Right forelimb (tissue), 1 donor: ENCODE data around the gene LYPD3.

Experiments
- DNase-seq: peaks from one replicate; pipeline ENCODE4 v3.0.0-alpha.2; 2018

Gene LYPD3

GRCh38 chr19:43485951-43486350, 20.5 kb upstream of the LYPD3 start:
- DNase-seq = no peak

- DNase-seq = no peak
Observed at GRCh38 chr19:43483281-43483680, 17.9 kb upstream of the LYPD3 start.

GRCh38 chr19:43482193-43482592, 16.8 kb upstream of the LYPD3 start:
- DNase-seq = no peak

- DNase-seq = no peak
Observed at GRCh38 chr19:43481701-43482100, 16.3 kb upstream of the LYPD3 start.

GRCh38 chr19:43480574-43480973, 15.2 kb upstream of the LYPD3 start:
- no peak for DNase-seq

GRCh38 chr19:43479961-43480561, 14.7 kb upstream of the LYPD3 start:
- no peak for DNase-seq

- DNase-seq = no peak
Observed at GRCh38 chr19:43479226-43479625, 13.8 kb upstream of the LYPD3 start.

GRCh38 chr19:43478323-43478722, 12.9 kb upstream of the LYPD3 start:
- no peak for DNase-seq

- DNase-seq = no peak
Observed at GRCh38 chr19:43476606-43477005, 11.2 kb upstream of the LYPD3 start.

- DNase-seq = peak; percentile 94
Observed at GRCh38 chr19:43474986-43475705, 9.7 kb upstream of the LYPD3 start.

GRCh38 chr19:43474487-43474886, 9.1 kb upstream of the LYPD3 start:
- DNase-seq = no peak

GRCh38 chr19:43471091-43471490, 5.7 kb upstream of the LYPD3 start:
- DNase-seq = no peak

- no peak for DNase-seq
Observed at GRCh38 chr19:43470288-43470687, 4.9 kb upstream of the LYPD3 start.

GRCh38 chr19:43469160-43469480, 3.7 kb upstream of the LYPD3 start:
- no peak for DNase-seq

- DNase-seq = no peak
Observed at GRCh38 chr19:43468354-43469159, 3.1 kb upstream of the LYPD3 start.

GRCh38 chr19:43467730-43468129, 2.3 kb upstream of the LYPD3 start:
- DNase-seq = no peak

- DNase-seq = no peak
Observed at GRCh38 chr19:43467276-43467675, 1.9 kb upstream of the LYPD3 start.

GRCh38 chr19:43466793-43467192, 1.4 kb upstream of the LYPD3 start:
- no peak for DNase-seq

GRCh38 chr19:43464134-43464775, 1.2 kb downstream of the LYPD3 start:
- no peak for DNase-seq

- DNase-seq = peak; percentile 96
Observed at GRCh38 chr19:43463381-43464133, 1.9 kb downstream of the LYPD3 start.

- no peak for DNase-seq
Observed at GRCh38 chr19:43462785-43463380, 2.5 kb downstream of the LYPD3 start.

GRCh38 chr19:43462383-43462782, 3.0 kb downstream of the LYPD3 start:
- no peak for DNase-seq
